Lung (tissue), 12 donors: ENCODE data around the gene CREB5. TPM values are rescaled to one million over a fixed set of nuclear protein-coding genes. Genes with fewer than 3 reads are reported as not detected.

Experiments used
- ATAC-seq: fragments of 200-7000 bp; cut with Tn5 transposase; one replicate; pipeline ENCODE4 v1.9.1; 2020; ENCODE audit warnings: moderate number of reproducible peaks; ENCODE audit not compliant: insufficient read depth, low FRiP score
- DNase-seq, 3 donors: peaks; one replicate each; pipeline ENCODE4 v3.0.0-alpha.2; 2013 to 2017
- H3K27ac ChIP-seq, 2 donors: one replicate each; pipeline ENCODE4 v1.5.1; 2013; ENCODE audit warnings: mild to moderate bottlenecking in 2 of 2, moderate library complexity in 2 of 2, control low read depth in 1 of 2, inconsistent platforms in 1 of 2, low read depth in 1 of 2, low read length in 1 of 2
- H3K27me3 ChIP-seq, 3 donors: one replicate each; pipeline ENCODE4 v1.5.1; 2013; ENCODE audit warnings: low read length in 2 of 3; ENCODE audit not compliant: control insufficient read depth in 3 of 3, insufficient read depth in 3 of 3
- H3K36me3 ChIP-seq, 4 donors: one replicate each; pipeline ENCODE4 v1.5.1; 2013; ENCODE audit warnings: low read length in 4 of 4, mild to moderate bottlenecking in 1 of 4, moderate library complexity in 1 of 4; ENCODE audit not compliant: control insufficient read depth in 4 of 4, insufficient read depth in 4 of 4
- H3K4me1 ChIP-seq, 5 donors: one replicate each; pipeline ENCODE4 v1.5.1; 2013; ENCODE audit warnings: low read length in 5 of 5, mild to moderate bottlenecking in 2 of 5, moderate library complexity in 1 of 5; ENCODE audit not compliant: control insufficient read depth in 5 of 5, insufficient read depth in 5 of 5
- H3K4me3 ChIP-seq: one replicate; pipeline ENCODE4 v1.5.1; 2013; ENCODE audit warnings: mild to moderate bottlenecking, control low read depth, moderate library complexity
- H3K9ac ChIP-seq, 2 donors: one replicate each; pipeline ENCODE4 v1.5.1; 2013; ENCODE audit warnings: low read length in 2 of 2, control low read depth in 1 of 2; ENCODE audit not compliant: insufficient read depth in 1 of 2
- H3K9me3 ChIP-seq, 4 donors: one replicate each; pipeline ENCODE4 v1.5.1; 2013; ENCODE audit warnings: low read length in 3 of 4, mild to moderate bottlenecking in 1 of 4, moderate library complexity in 1 of 4; ENCODE audit not compliant: control insufficient read depth in 4 of 4, insufficient read depth in 3 of 4
- CTCF ChIP-seq: IDR thresholded peaks from 2 replicates; pipeline ENCODE4 v1.5.1; 2012; ENCODE audit warnings: mild to moderate bottlenecking; ENCODE audit errors: control extremely low read depth, extremely low read depth
- WGBS, 2 donors: extraction: QIAGEN DNeasy Blood & Tissue Kit; methylation state at CpG; one replicate each; pipeline ENCODE4 v1.1.7; 2013; 5-methylcytosine and 5-hydroxymethylcytosine counted together
- polyA plus RNA-seq, 2 donors: library from polyadenylated mRNA; stranded (reverse); fragments of 200-250 nt; gene quantifications; one replicate each; pipeline ENCODE4 v1.2.1, GENCODE V29; 2013
- total RNA-seq, 2 donors: library from RNA; depleted of rRNA in 1 of 2; stranded (reverse); fragments of >200 nt in 1 of 2; gene quantifications; one replicate each; pipeline ENCODE4 v1.2.1, GENCODE V29; 2014 to 2021
- donor health status: control.
- donor health status: control.
- donor health status: Bipolar disorder and iron deficiency.
- donor health status: healthy.
- donor health status: DM: yes; HTN: yes; CAD: no.

Gene CREB5
- total and polyA plus RNA-seq, 4 donors = 2.7 to 23.1 (median 9.6) TPM

GRCh38 chr7:28758186-28758585, 345.9 kb downstream of the CREB5 start:
- no peak overlapping the region for H3K4me3 ChIP-seq
- no peak overlapping the region for H3K27ac ChIP-seq
- WGBS, 2 donors = 91 to 96% methylated on average over 5 of the region's 5 CpGs
- TF ChIP-seq CTCF = no peak
- DNase-seq (no peak), ATAC-seq (no peak)
- peaks cover 2 to 75% (median 28%) of the 10 kb centered on the region in 5 donors for H3K4me1 ChIP-seq
- no peaks in the 10 kb centered on the region for H3K9me3 ChIP-seq
- no peaks in the 10 kb centered on the region for H3K27me3 ChIP-seq
- no peaks in the 10 kb centered on the region for H3K36me3 ChIP-seq
- no peak overlapping the region for H3K9ac ChIP-seq

- WGBS, 2 donors = 63 to 79% methylated on average over 5 of the region's 5 CpGs
- peaks cover 2 to 66% (median 22%) of the 10 kb centered on the region in 5 donors for H3K4me1 ChIP-seq
- H3K27me3 ChIP-seq = no peaks in the 10 kb centered on the region
- H3K4me3 ChIP-seq = no peak overlapping the region
- H3K9ac ChIP-seq = no peak overlapping the region
- no peak for ATAC-seq
- TF ChIP-seq CTCF = no peak
- H3K9me3 ChIP-seq = no peaks in the 10 kb centered on the region
- peak; percentile 73 to 86 (median 81) for DNase-seq
- no peaks in the 10 kb centered on the region for H3K36me3 ChIP-seq
- H3K27ac ChIP-seq = no peak overlapping the region
Measured at GRCh38 chr7:28759475-28759971, 347.2 kb downstream of the CREB5 start.

GRCh38 chr7:28761505-28761904, 349.2 kb downstream of the CREB5 start:
- peaks cover 2 to 59% (median 18%) of the 10 kb centered on the region in 5 donors for H3K4me1 ChIP-seq
- ATAC-seq (no peak), DNase-seq (peak; percentile 68 to 98 (median 98))
- no peaks in the 10 kb centered on the region for H3K9me3 ChIP-seq
- no peaks in the 10 kb centered on the region for H3K27me3 ChIP-seq
- no peaks in the 10 kb centered on the region for H3K36me3 ChIP-seq
- TF ChIP-seq CTCF = no peak
- H3K27ac ChIP-seq = no peak overlapping the region
- WGBS, 2 donors = 90 to 93% methylated on average over 2 of the region's 2 CpGs
- H3K4me3 ChIP-seq = no peak overlapping the region
- no peak overlapping the region for H3K9ac ChIP-seq

DNA sequence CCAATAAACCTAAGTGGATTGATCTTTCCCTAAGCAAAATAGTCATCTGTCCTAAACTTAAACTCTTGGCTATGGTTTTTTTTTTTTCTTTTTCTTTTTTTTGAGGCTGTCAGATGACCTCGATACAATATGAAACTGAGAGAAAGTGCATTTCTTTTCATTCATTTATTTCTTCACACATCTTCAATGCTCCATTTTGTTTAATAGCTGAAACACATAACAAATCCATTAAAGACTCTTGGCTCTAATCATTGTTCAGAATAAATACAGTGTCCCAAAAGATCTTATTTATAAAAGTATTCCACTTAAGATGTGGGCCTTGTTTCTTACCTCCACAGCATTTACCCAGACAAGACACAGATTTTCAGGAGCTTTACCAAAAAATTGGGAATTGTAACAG, 350.3 kb downstream of the CREB5 start:
- Histone ChIP-seq H3K27me3 (no peaks in the 10 kb centered on the region), H3K9me3 (no peaks in the 10 kb centered on the region), H3K4me1 (peaks cover 2 to 59% (median 18%) of the 10 kb centered on the region in 5 donors), H3K9ac (no peak overlapping the region), H3K27ac (no peak overlapping the region), H3K4me3 (no peak overlapping the region), H3K36me3 (no peaks in the 10 kb centered on the region)
- ATAC-seq (no peak), DNase-seq (peak in 2 of 3 donors; percentile 71 to 82)
- 85 to 97% methylated on average over 1 of the region's 1 CpG for WGBS, 2 donors
- TF ChIP-seq CTCF = no peak
